ENCODE data around the gene GTF2IRD1. TPM values are rescaled to one million over a fixed set of nuclear protein-coding genes. Genes with fewer than 3 reads are reported as not detected.
A peak's percentile ranks its signal among the peaks of the same experiment; 100 is the strongest.

Gene GTF2IRD1
- total RNA-seq, 1 experiment from 2014 or later: 42.9 TPM

DNA sequence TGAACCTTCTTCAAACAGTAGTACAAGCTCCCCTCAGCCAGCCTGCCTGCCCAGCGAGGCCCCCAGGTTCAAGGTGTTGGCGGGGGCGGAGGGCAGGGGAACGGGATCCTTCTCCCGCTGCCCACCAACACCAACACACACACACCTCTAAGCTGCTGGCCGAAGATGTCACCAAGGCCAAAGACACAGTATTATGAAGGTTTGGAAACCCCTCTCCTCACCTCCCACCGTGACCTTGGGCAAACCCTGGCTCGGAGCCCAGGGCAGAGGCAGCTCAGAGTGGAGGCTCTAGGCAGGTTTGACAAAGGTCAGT, 49.4 kb upstream of the GTF2IRD1 start (continued):
- TF ChIP-seq, protein P1, sequence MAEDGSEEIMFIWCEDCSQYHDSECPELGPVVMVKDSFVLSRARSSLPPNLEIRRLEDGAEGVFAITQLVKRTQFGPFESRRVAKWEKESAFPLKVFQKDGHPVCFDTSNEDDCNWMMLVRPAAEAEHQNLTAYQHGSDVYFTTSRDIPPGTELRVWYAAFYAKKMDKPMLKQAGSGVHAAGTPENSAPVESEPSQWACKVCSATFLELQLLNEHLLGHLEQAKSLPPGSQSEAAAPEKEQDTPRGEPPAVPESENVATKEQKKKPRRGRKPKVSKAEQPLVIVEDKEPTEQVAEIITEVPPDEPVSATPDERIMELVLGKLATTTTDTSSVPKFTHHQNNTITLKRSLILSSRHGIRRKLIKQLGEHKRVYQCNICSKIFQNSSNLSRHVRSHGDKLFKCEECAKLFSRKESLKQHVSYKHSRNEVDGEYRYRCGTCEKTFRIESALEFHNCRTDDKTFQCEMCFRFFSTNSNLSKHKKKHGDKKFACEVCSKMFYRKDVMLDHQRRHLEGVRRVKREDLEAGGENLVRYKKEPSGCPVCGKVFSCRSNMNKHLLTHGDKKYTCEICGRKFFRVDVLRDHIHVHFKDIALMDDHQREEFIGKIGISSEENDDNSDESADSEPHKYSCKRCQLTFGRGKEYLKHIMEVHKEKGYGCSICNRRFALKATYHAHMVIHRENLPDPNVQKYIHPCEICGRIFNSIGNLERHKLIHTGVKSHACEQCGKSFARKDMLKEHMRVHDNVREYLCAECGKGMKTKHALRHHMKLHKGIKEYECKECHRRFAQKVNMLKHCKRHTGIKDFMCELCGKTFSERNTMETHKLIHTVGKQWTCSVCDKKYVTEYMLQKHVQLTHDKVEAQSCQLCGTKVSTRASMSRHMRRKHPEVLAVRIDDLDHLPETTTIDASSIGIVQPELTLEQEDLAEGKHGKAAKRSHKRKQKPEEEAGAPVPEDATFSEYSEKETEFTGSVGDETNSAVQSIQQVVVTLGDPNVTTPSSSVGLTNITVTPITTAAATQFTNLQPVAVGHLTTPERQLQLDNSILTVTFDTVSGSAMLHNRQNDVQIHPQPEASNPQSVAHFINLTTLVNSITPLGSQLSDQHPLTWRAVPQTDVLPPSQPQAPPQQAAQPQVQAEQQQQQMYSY (CRISPR knock-in tag; IDR thresholded peaks at IDR 0.05): no peak
- TF ChIP-seq, protein P2, sequence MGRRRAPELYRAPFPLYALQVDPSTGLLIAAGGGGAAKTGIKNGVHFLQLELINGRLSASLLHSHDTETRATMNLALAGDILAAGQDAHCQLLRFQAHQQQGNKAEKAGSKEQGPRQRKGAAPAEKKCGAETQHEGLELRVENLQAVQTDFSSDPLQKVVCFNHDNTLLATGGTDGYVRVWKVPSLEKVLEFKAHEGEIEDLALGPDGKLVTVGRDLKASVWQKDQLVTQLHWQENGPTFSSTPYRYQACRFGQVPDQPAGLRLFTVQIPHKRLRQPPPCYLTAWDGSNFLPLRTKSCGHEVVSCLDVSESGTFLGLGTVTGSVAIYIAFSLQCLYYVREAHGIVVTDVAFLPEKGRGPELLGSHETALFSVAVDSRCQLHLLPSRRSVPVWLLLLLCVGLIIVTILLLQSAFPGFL (CRISPR knock-in tag; IDR thresholded peaks at IDR 0.05; ENCODE audit: borderline replicate concordance): no peak
- TF ChIP-seq ZNF317 (CRISPR knock-in tag; IDR thresholded peaks at IDR 0.05; ENCODE audit: borderline replicate concordance, low read depth) (no peak), TEAD4 (CRISPR knock-in tag; IDR thresholded peaks at IDR 0.05) (no peak), SP1 (CRISPR knock-in tag; conservative IDR thresholded peaks at IDR 0.05) (no peak), EMX1 (CRISPR knock-in tag; IDR thresholded peaks at IDR 0.05) (no peak)

DNA sequence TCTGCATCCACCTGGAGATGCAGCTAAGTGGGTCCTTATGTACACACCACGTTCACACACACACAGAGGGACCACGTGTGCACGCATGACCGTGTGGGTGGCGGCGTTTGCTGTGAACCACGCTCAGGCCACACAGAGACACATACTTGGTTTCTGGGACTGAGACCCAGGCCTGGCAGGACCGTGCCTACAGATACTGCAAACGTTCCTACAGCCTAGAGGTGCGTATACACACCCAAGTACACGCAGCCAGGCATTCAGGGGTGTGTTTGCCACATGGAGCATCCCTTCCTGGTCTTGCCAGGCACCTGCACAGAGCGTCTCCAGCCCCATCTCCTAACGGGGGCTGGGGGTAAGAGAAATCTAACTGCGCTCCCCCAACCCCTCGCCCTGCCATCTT, 49.0 kb upstream of the GTF2IRD1 start:
- H3K27me3 Mint-ChIP-seq (ENCODE audit: low read depth): peaks cover 3% of the 10 kb centered on the region; the same call in 1 of the 2 replicates
- no peaks in the 10 kb centered on the region for H3K9me3 Mint-ChIP-seq
- ChIA-PET POLR2A (no interaction called here), CTCF (interaction anchor here (0.9 to 10.3 kb wide), 29 partner anchors 10 to 353 kb away, joined by 3 to 275 read pairs (median 5); partner anchors contain the start of gene LIMK1)
- H3K36me3 Mint-ChIP-seq: peaks cover 8% of the 10 kb centered on the region
- TF ChIP-seq, protein P3, sequence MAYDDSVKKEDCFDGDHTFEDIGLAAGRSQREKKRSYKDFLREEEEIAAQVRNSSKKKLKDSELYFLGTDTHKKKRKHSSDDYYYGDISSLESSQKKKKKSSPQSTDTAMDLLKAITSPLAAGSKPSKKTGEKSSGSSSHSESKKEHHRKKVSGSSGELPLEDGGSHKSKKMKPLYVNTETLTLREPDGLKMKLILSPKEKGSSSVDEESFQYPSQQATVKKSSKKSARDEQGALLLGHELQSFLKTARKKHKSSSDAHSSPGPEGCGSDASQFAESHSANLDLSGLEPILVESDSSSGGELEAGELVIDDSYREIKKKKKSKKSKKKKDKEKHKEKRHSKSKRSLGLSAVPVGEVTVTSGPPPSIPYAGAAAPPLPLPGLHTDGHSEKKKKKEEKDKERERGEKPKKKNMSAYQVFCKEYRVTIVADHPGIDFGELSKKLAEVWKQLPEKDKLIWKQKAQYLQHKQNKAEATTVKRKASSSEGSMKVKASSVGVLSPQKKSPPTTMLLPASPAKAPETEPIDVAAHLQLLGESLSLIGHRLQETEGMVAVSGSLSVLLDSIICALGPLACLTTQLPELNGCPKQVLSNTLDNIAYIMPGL (CRISPR knock-in tag; IDR thresholded peaks at IDR 0.05): peak; percentile 50; the same call in 1 of the 2 replicates
- no peak for TF ChIP-seq HMGA2 (CRISPR knock-in tag; IDR thresholded peaks at IDR 0.05)
- TF ChIP-seq, protein P4, sequence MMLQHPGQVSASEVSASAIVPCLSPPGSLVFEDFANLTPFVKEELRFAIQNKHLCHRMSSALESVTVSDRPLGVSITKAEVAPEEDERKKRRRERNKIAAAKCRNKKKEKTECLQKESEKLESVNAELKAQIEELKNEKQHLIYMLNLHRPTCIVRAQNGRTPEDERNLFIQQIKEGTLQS (CRISPR knock-in tag; conservative IDR thresholded peaks at IDR 0.05): no peak
- TF ChIP-seq, protein P5, sequence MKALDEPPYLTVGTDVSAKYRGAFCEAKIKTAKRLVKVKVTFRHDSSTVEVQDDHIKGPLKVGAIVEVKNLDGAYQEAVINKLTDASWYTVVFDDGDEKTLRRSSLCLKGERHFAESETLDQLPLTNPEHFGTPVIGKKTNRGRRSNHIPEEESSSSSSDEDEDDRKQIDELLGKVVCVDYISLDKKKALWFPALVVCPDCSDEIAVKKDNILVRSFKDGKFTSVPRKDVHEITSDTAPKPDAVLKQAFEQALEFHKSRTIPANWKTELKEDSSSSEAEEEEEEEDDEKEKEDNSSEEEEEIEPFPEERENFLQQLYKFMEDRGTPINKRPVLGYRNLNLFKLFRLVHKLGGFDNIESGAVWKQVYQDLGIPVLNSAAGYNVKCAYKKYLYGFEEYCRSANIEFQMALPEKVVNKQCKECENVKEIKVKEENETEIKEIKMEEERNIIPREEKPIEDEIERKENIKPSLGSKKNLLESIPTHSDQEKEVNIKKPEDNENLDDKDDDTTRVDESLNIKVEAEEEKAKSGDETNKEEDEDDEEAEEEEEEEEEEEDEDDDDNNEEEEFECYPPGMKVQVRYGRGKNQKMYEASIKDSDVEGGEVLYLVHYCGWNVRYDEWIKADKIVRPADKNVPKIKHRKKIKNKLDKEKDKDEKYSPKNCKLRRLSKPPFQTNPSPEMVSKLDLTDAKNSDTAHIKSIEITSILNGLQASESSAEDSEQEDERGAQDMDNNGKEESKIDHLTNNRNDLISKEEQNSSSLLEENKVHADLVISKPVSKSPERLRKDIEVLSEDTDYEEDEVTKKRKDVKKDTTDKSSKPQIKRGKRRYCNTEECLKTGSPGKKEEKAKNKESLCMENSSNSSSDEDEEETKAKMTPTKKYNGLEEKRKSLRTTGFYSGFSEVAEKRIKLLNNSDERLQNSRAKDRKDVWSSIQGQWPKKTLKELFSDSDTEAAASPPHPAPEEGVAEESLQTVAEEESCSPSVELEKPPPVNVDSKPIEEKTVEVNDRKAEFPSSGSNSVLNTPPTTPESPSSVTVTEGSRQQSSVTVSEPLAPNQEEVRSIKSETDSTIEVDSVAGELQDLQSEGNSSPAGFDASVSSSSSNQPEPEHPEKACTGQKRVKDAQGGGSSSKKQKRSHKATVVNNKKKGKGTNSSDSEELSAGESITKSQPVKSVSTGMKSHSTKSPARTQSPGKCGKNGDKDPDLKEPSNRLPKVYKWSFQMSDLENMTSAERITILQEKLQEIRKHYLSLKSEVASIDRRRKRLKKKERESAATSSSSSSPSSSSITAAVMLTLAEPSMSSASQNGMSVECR (CRISPR knock-in tag; IDR thresholded peaks at IDR 0.05; ENCODE audit: borderline replicate concordance): no peak
- H3K4me3 Mint-ChIP-seq: no peak overlapping the region
- no peak overlapping the region for H3K27ac Mint-ChIP-seq
- H3K4me1 Mint-ChIP-seq: peaks cover 5% of the 10 kb centered on the region; the same call in 1 of the 2 replicates
- ATAC-seq: no peak
- no peak for DNase-seq (ENCODE audit: low spot score)
